Psoas muscle (tissue), 8 donors: ENCODE results near the gene CPT1C. TPM values are rescaled to one million over a fixed set of nuclear protein-coding genes. Genes with fewer than 3 reads are reported as not detected.

ENCODE experiments used
- ATAC-seq, 4 donors: fragments of 200-7000 bp; cut with Tn5 transposase; one replicate each; pipeline ENCODE4 v1.9.1; 2020; ENCODE audit warnings: moderate library complexity in 3 of 4, mild to moderate bottlenecking in 2 of 4
- DNase-seq, 2 donors: peaks; one replicate each; pipeline ENCODE4 v3.0.0-alpha.2; 2020
- H3K27ac ChIP-seq: fragments of 200-600 bp; one replicate; pipeline ENCODE4 v1.8.0; 2022
- H3K27me3 ChIP-seq, 3 donors: fragments of 200-600 bp in 1 of 3; one replicate each; pipeline versions ENCODE4 v1.6.1 to v1.8.0; 2013 to 2022; ENCODE audit warnings: low read length in 2 of 3, mild to moderate bottlenecking in 2 of 3, moderate library complexity in 1 of 3; ENCODE audit not compliant: insufficient read depth in 3 of 3
- H3K36me3 ChIP-seq, 2 donors: fragments of 200-600 bp in 1 of 2; one replicate each; pipeline versions ENCODE4 v1.6.1 to v1.8.0; 2013 to 2022; ENCODE audit warnings: low read depth in 1 of 2, mild to moderate bottlenecking in 1 of 2, moderate library complexity in 1 of 2; ENCODE audit not compliant: insufficient read depth in 1 of 2
- H3K4me1 ChIP-seq: fragments of 200-600 bp; one replicate; pipeline ENCODE4 v1.8.0; 2022
- H3K4me3 ChIP-seq: fragments of 200-600 bp; one replicate; pipeline ENCODE4 v1.8.0; 2022; ENCODE audit warnings: mild to moderate bottlenecking
- H3K9me3 ChIP-seq: fragments of 200-600 bp; one replicate; pipeline ENCODE4 v1.8.0; 2022
- CTCF ChIP-seq: fragments of 200-600 bp; IDR thresholded peaks from one replicate; pipeline ENCODE4 v1.8.0; 2022; ENCODE audit warnings: antibody characterized with exemption
- WGBS, 3 donors: extraction: QIAGEN DNeasy Blood & Tissue Kit; methylation state at CpG; one replicate each; pipeline versions ENCODE4 v1.1.6 to v1.1.7; 2013; 5-methylcytosine and 5-hydroxymethylcytosine counted together
- intact Hi-C, 2 donors: fragments of 100-400 bp; cut with DNase I; formaldehyde crosslinking; loops; one replicate each; pipeline versions ENCODE4 v1.11.0 to v1.14.2; 2022
- polyA plus RNA-seq, 3 donors: library from polyadenylated mRNA; stranded (reverse); fragments of 200-250 nt; gene quantifications; one replicate each; pipeline ENCODE4 v1.2.3, GENCODE V29; 2013
- total RNA-seq, 4 donors: library from RNA; stranded (reverse); fragmentation: NEBNext Ultra II Directional in 2 of 4; extraction: Animal tissue kit (Norgen Biotek cat#: 25700) in 2 of 4; gene quantifications; one replicate each; pipeline versions ENCODE4 v1.2.1 to v1.2.4, GENCODE V29; 2021 to 2023
- donor health status: healthy with polysubstance abuse.
- donor health status: DM: no; HTN: no; CAD: no; lungs with moderate emphysema.
- donor health status: Bipolar disorder and iron deficiency.
- donor health status: healthy.
- donor health status: DM: yes; HTN: yes; CAD: no.
- donor health status: DM: no; HTN: no; CAD: no.
- donor health status: DM: no; HTN: no; CAD: no.
- donor health status: DM: yes; HTN: yes; CAD: no.

The CPT1C gene
- total and polyA plus RNA-seq, 7 donors = 0.34 to 1.2 (median 0.79) TPM

GRCh38 chr19:49676784-49677230 lies 14.1 kb upstream of the CPT1C start:
- H3K4me1 ChIP-seq = peaks cover 39% of the 10 kb centered on the region
- H3K27me3 ChIP-seq = no peaks in the 10 kb centered on the region
- peaks cover 0 to 15% of the 10 kb centered on the region in 2 donors for H3K36me3 ChIP-seq
- intact Hi-C loops = loop anchor here (2.0 to 10.0 kb wide), 4 partner anchors 36 to 140 kb away; partner anchors contain the start of genes MED25 (in 1 of the 2) and RRAS (in 1 of the 2)
- ATAC-seq = peak; percentile 77 to 84 (median 78)
- no peak for TF ChIP-seq CTCF
- H3K4me3 ChIP-seq = peak overlapping the region; percentile 95
- WGBS, 3 donors = 0 to 1% (median 0%) methylated on average over 34 of the region's 34 CpGs
- H3K27ac ChIP-seq = peak overlapping the region; percentile 99
- no peaks in the 10 kb centered on the region for H3K9me3 ChIP-seq
- peak; percentile 99 to 100 for DNase-seq

GRCh38 chr19:49677231-49677900 lies 13.6 kb upstream of the CPT1C start, which contains the start of gene PRMT1:
Gene PRMT1 (plus strand): TSS chr19:49677271. CDS start chr19:49677281, 10 bp downstream.
- H3K4me3 ChIP-seq = peak within 1 kb of the TSS; percentile 95
- H3K36me3 ChIP-seq = peaks cover 4 to 21% of the 10 kb centered on the region in 2 donors
- peak within 1 kb of the TSS; percentile 99 for H3K27ac ChIP-seq
- intact Hi-C loops = loop anchor here (2.0 to 10.0 kb wide), 4 partner anchors 37 to 140 kb away; partner anchors contain the start of genes MED25 (in 1 of the 2) and RRAS (in 1 of the 2)
- no peaks in the 10 kb centered on the region for H3K9me3 ChIP-seq
- ATAC-seq (peak; percentile 15 to 38 (median 22)), DNase-seq (peak; percentile 59 to 80)
- TF ChIP-seq CTCF = no peak
- 0% methylated on average over 38 to 57 of the region's 57 CpGs for WGBS, 3 donors
- H3K4me1 ChIP-seq = peaks cover 36% of the 10 kb centered on the region
- H3K27me3 ChIP-seq = no peaks in the 10 kb centered on the region

- no peaks in the 10 kb centered on the region for H3K9me3 ChIP-seq
- peaks cover 36% of the 10 kb centered on the region for H3K4me1 ChIP-seq
- WGBS, 3 donors = 2 to 4% (median 2%) methylated on average over 21 of the region's 21 CpGs
- DNase-seq = peak; percentile 71 to 85
- H3K27me3 ChIP-seq = no peaks in the 10 kb centered on the region
- no peak for ATAC-seq
- peak; percentile 56 for TF ChIP-seq CTCF
- peak overlapping the region; percentile 99 for H3K27ac ChIP-seq
- peak overlapping the region; percentile 95 for H3K4me3 ChIP-seq
- peaks cover 5 to 28% of the 10 kb centered on the region in 2 donors for H3K36me3 ChIP-seq
- intact Hi-C loops = loop anchor here (2.0 to 10.0 kb wide), 4 partner anchors 37 to 139 kb away; partner anchors contain the start of genes MED25 (in 1 of the 2) and RRAS (in 1 of the 2)
Observed at GRCh38 chr19:49677901-49678674, 12.8 kb upstream of the CPT1C start.

- peaks cover 36% of the 10 kb centered on the region for H3K4me1 ChIP-seq
- H3K27ac ChIP-seq = peak overlapping the region; percentile 99
- ATAC-seq = peak; percentile 51 to 56 (median 54)
- H3K36me3 ChIP-seq = peaks cover 5 to 39% of the 10 kb centered on the region in 2 donors
- WGBS, 3 donors = 21 to 34% (median 25%) methylated on average over 10 to 12 of the region's 12 CpGs
- intact Hi-C loops = loop anchor here (5.0 to 10.0 kb wide), 3 partner anchors 104 to 138 kb away; partner anchors contain the start of gene MED25 (in 1 of the 2)
- TF ChIP-seq CTCF = no peak
- H3K9me3 ChIP-seq = no peaks in the 10 kb centered on the region
- peak; percentile 71 to 92 for DNase-seq
- H3K27me3 ChIP-seq = no peaks in the 10 kb centered on the region
- H3K4me3 ChIP-seq = peak overlapping the region; percentile 95
Observed at GRCh38 chr19:49678985-49679770, 11.7 kb upstream of the CPT1C start.
